ENCODE results near the gene NOVA2. TPM values are rescaled to one million over a fixed set of nuclear protein-coding genes. Genes with fewer than 3 reads are reported as not detected.

Gene NOVA2
- total RNA-seq, 1 donor from 2014 or later = under 0.01 TPM

GRCh38 chr19:46020819-46021125 is 47.1 kb upstream of the NOVA2 start:
- no peaks in the 10 kb centered on the region for H3K36me3 ChIP-seq (ENCODE audit: control insufficient read depth, insufficient read depth, low read length)
- TF ChIP-seq CTCF (IDR thresholded peaks at IDR 0.05; ENCODE audit: insufficient read depth, low read length, poor library complexity, severe bottlenecking) = no peak
- no peak overlapping the region for H3K4me3 ChIP-seq (ENCODE audit: low read depth, low read length)
- H3K27me3 ChIP-seq (ENCODE audit: control insufficient read depth, insufficient read depth, low read length) = peaks cover 31% of the 10 kb centered on the region
- no peak for DNase-seq (ENCODE audit: low read depth)

- Histone ChIP-seq H3K4me3 (ENCODE audit: low read depth, low read length) (no peak overlapping the region), H3K27me3 (ENCODE audit: control insufficient read depth, insufficient read depth, low read length) (peaks cover 40% of the 10 kb centered on the region), H3K36me3 (ENCODE audit: control insufficient read depth, insufficient read depth, low read length) (no peaks in the 10 kb centered on the region)
- no peak for TF ChIP-seq CTCF (IDR thresholded peaks at IDR 0.05; ENCODE audit: insufficient read depth, low read length, poor library complexity, severe bottlenecking)
- no peak for DNase-seq (ENCODE audit: low read depth)
These were observed 45.6 kb upstream of the NOVA2 start for GRCh38 chr19:46019270-46019669.

- peaks cover 36% of the 10 kb centered on the region for H3K27me3 ChIP-seq (ENCODE audit: control insufficient read depth, insufficient read depth, low read length)
- no peaks in the 10 kb centered on the region for H3K36me3 ChIP-seq (ENCODE audit: control insufficient read depth, insufficient read depth, low read length)
- H3K4me3 ChIP-seq (ENCODE audit: low read depth, low read length) = no peak overlapping the region
- no peak for TF ChIP-seq CTCF (IDR thresholded peaks at IDR 0.05; ENCODE audit: insufficient read depth, low read length, poor library complexity, severe bottlenecking)
- no peak for DNase-seq (ENCODE audit: low read depth)
These were observed 45.1 kb upstream of the NOVA2 start for GRCh38 chr19:46018729-46019251.

- TF ChIP-seq CTCF (IDR thresholded peaks at IDR 0.05; ENCODE audit: insufficient read depth, low read length, poor library complexity, severe bottlenecking) = no peak
These were observed 44.4 kb upstream of the NOVA2 start for GRCh38 chr19:46017874-46018675.

GRCh38 chr19:46017095-46017429 is 43.4 kb upstream of the NOVA2 start:
- no peaks in the 10 kb centered on the region for H3K36me3 ChIP-seq (ENCODE audit: control insufficient read depth, insufficient read depth, low read length)
- peaks cover 21% of the 10 kb centered on the region for H3K27me3 ChIP-seq (ENCODE audit: control insufficient read depth, insufficient read depth, low read length)
- no peak for DNase-seq (ENCODE audit: low read depth)
- H3K4me3 ChIP-seq (ENCODE audit: low read depth, low read length) = no peak overlapping the region
- TF ChIP-seq CTCF (IDR thresholded peaks at IDR 0.05; ENCODE audit: insufficient read depth, low read length, poor library complexity, severe bottlenecking) = no peak

More at GRCh38 chr19:46017874-46018675, 44.4 kb upstream of the NOVA2 start:
- Histone ChIP-seq H3K4me3 (ENCODE audit: low read depth, low read length) (no peak overlapping the region), H3K27me3 (ENCODE audit: control insufficient read depth, insufficient read depth, low read length) (peaks cover 31% of the 10 kb centered on the region), H3K36me3 (ENCODE audit: control insufficient read depth, insufficient read depth, low read length) (no peaks in the 10 kb centered on the region)
- DNase-seq (ENCODE audit: low read depth) = no peak

Data from kidney epithelial cell (primary cell).